Mesodermal cell (in vitro differentiated cells): ENCODE results near the gene TPST1.
"Not testable (repeated sequence)": the region's sequence is repeated elsewhere in the genome, so short reads cannot be mapped to it uniquely, and the experiment has no call there.

Experiments used
- H3K27ac ChIP-seq: 2 replicates; pipeline ENCODE4 v1.7.0; 2013; ENCODE audit warnings: mild to moderate bottlenecking, low read depth, low read length, moderate library complexity; ENCODE audit not compliant: severe bottlenecking
- H3K36me3 ChIP-seq: 2 replicates; pipeline ENCODE4 v1.7.1; 2013; ENCODE audit warnings: mild to moderate bottlenecking, low read length, moderate library complexity; ENCODE audit not compliant: control insufficient read depth, insufficient read depth
- H3K4me1 ChIP-seq: one replicate; pipeline ENCODE4 v1.7.1; 2013; ENCODE audit warnings: mild to moderate bottlenecking, low read length; ENCODE audit not compliant: insufficient read depth, control insufficient read depth, poor library complexity, severe bottlenecking
- H3K4me3 ChIP-seq: 2 replicates; pipeline ENCODE4 v1.7.0; 2013; ENCODE audit warnings: low read length, control low read depth, mild to moderate bottlenecking; ENCODE audit not compliant: insufficient read depth, poor library complexity, severe bottlenecking; ENCODE audit errors: extremely low read depth
- H3K9me3 ChIP-seq: 2 replicates; pipeline ENCODE4 v1.7.1; 2013; ENCODE audit warnings: mild to moderate bottlenecking, low read length, moderate library complexity; ENCODE audit not compliant: control insufficient read depth
- WGBS, 2 experiments: methylation state at CpG; one replicate each; pipeline ENCODE4 v1.1.5; 2013; ENCODE audit warnings: missing lambda C conversion rate in 2 of 2; ENCODE audit not compliant: insufficient coverage in 2 of 2; 5-methylcytosine and 5-hydroxymethylcytosine counted together

TPST1 gene

DNA sequence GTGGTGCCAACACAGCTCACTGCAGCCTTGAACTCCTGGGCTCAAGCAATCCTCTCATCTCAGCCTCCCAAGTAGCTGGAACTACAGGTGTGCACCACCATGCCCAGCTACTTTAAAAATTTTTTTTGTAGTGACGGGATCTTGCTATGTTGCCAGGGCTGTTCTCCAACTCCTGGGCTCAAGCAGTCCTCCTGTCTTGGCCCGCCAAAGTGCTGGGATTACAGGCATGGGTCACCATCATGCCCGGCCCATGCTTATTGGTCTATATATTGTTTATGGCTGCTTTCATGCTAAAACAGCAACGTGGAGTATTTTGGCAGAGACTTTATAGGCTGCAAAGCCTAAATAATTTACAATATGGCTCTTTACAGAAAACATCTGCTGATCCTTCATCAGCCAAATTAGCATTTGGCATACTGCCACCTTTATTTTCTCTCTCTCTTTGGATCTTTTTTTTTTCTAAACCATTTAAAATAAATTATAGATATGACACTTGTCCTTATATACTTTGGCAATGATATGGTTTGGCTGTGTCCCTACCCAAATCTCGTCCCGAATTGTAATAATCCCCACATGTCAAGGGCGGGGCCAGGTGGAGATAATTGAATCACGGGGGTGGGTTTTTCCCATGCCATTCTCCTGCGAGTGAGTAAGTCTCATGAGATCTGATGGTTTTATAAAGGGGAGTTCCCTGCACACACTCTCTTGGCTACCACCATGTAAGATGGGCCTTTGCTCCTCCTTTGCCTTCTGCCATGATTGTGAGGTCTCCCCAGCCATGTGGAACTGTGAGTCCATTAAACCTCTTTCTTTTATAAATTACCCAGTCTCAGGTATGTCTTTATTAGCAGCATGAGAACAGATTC, 32.4 kb upstream of the TPST1 start:
- not testable (repeated sequence) for H3K4me1 ChIP-seq, H3K4me3 ChIP-seq, H3K36me3 ChIP-seq, H3K9me3 ChIP-seq, H3K27ac ChIP-seq
- WGBS, 2 experiments: 93 to 100% methylated on average over 3 to 7 of the region's 9 CpGs

DNA sequence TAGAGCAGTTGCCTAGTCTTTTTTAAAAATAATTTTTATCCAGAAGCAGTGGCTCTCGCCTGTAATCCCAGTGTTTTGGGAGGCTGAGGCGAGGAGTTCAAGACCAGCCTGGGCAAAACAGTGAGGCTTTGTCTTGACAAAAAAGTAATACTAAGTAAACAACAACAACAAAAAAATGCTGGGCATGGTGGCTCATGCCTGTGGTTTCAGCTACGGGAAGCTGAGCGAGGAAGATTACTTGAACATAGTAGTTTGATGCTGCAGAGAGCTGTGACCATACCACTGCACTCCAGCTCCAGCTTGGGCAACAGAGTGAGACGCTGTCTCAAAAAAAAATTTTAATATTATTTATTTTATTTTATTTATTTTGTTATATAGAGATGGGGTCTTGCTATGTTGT, 31.3 kb upstream of the TPST1 start:
- Histone ChIP-seq H3K27ac (no peak overlapping the region), H3K4me1 (no peaks in the 10 kb centered on the region), H3K4me3 (no peak overlapping the region), H3K9me3 (peaks cover 6% of the 10 kb centered on the region), H3K36me3 (no peaks in the 10 kb centered on the region)
- WGBS, 2 experiments: 89 to 100% methylated on average over 3 of the region's 5 CpGs

DNA sequence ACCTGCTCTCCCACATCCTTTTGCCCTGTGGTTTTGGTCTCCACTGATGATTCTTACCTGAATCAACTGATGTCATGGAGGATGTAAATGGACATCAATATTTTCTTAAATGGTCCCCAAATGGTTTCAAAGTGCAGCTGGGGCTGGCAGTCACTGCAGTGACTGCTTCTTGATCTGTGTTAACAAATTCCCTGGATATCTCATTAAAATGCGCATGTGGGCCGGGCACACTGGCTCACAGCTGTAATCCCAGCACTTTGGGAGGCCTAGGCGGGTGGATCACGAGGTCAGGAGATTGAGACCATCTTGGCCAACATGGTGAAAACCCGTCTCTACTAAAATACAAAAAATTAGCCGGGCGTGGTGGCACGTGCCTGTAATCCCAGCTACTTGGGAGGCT, 30.1 kb upstream of the TPST1 start:
- H3K9me3 ChIP-seq, H3K27ac ChIP-seq: not testable (repeated sequence)
- WGBS, 2 experiments: 68 to 85% methylated on average over 7 to 8 of the region's 8 CpGs

DNA sequence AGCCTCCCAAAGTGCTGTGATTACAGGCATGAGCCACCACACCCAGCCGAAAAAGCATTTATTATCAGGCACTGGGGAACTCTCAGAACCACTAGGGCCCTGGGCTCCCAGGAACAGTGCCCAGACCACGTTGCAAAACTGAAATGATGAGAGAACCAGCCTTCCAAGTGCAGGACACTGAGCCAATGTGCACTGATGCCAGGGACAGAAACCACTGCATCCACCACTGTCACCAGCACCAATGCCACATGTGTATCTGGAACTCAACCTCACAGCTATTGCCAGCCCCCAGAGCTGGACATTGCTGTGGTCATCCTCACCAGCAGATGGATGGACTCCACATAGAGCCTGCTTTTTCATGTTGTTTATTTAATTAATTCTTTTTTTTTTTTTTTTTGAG, 28.2 kb upstream of the TPST1 start:
- H3K4me3 ChIP-seq: no peak overlapping the region
- WGBS, 2 experiments: 74 to 82% methylated on average over 2 of the region's 2 CpGs
- H3K36me3 ChIP-seq: no peaks in the 10 kb centered on the region
- H3K9me3 ChIP-seq: peaks cover 6% of the 10 kb centered on the region
- no peak overlapping the region for H3K27ac ChIP-seq
- H3K4me1 ChIP-seq: no peaks in the 10 kb centered on the region

More for the DNA sequence above, 30.1 kb upstream of the TPST1 start:
- H3K4me1 ChIP-seq, H3K36me3 ChIP-seq, H3K4me3 ChIP-seq: not testable (repeated sequence)

DNA sequence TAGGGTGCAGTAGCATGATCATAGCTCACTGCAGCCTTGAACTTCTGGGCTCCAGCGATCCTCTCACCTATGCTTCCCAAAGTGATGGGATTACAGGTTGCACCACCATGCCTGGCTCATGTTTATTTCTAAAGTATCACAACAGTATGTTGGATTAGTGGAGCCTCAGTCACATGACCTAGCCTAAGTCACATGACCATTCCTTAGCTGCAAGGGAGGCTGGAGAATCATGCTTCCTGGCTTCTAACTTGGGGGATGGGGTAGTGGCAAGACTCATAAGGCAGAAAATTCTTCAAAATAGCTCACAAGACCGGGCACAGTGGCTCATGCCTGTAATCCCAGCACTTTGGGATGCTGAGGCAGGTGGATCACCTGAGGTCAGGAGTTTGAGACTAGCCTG, 26.9 kb upstream of the TPST1 start:
- Histone ChIP-seq H3K9me3 (peaks cover 6% of the 10 kb centered on the region), H3K36me3 (no peaks in the 10 kb centered on the region), H3K4me3 (no peak overlapping the region), H3K4me1 (no peaks in the 10 kb centered on the region), H3K27ac (no peak overlapping the region)
- WGBS, 2 experiments: 92 to 94% methylated on average over 2 of the region's 2 CpGs

DNA sequence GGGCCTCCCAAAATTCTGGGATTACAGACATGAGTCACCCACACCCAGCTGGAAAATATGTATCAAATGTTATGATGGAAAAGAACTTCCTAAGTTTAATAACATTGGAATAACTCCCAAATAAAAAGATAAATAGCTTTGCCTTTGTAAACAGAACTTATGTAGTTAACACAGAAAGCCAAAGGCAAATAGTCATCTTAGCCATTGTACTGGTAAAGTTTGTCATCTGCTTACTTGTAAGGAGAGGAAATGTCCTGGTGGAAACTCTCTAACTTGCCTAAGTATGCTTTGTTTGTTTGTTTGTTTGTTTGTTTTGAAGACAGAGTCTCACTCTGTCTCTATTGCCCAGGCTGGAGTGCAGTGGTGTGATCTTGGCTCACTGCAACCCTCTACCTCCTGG, 23.8 kb upstream of the TPST1 start:
- Histone ChIP-seq H3K36me3 (no peaks in the 10 kb centered on the region), H3K27ac (no peak overlapping the region), H3K4me3 (no peak overlapping the region), H3K9me3 (peaks cover 6% of the 10 kb centered on the region), H3K4me1 (no peaks in the 10 kb centered on the region)

DNA sequence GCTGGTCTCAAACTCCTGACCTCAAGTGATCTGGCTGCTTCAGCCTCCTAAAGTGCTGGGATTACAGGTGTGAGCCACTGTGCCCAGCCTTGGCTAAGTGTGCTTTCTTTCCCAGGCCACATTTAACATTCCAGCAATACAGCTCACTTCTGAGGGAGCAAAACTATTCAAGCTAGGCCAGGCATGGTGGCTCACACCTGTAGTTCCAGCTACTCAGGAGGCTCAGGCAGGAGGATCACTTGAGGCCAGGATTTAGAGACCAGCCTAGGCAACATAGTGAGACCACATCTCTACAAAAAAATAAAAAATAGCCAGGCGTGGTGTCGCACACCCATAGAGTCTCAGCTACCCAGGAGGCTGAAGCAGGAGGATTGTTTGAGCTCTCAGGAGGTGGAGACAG, 23.3 kb upstream of the TPST1 start:
- no peak overlapping the region for H3K4me3 ChIP-seq
- 83 to 92% methylated on average over 1 to 2 of the region's 2 CpGs for WGBS, 2 experiments
- no peak overlapping the region for H3K27ac ChIP-seq

DNA sequence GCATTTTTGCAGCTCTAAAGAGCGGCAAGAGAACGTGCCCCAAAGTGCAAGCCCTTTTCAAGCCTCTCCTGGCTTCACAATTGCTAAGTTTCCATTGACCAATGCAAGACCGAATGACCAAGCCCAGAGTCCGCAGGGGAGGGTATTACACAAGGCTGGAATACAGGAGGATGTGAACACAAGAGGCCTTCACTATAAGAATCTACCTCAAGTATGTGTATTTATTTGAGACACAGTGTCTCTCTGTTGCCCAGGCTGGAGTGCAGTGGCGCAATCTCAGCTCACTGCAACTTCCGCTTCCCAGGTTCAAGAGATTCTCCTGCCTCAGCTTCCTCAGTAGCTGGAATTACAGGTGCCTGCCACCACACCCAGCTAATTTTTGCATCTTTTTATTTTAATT, 22.2 kb upstream of the TPST1 start:
- no peaks in the 10 kb centered on the region for H3K4me1 ChIP-seq
- H3K4me3 ChIP-seq: no peak overlapping the region
- no peak overlapping the region for H3K27ac ChIP-seq
- 92 to 93% methylated on average over 4 of the region's 6 CpGs for WGBS, 2 experiments
- peaks cover 6% of the 10 kb centered on the region for H3K9me3 ChIP-seq
- H3K36me3 ChIP-seq: no peaks in the 10 kb centered on the region

More for the DNA sequence above, 23.3 kb upstream of the TPST1 start:
- H3K9me3 ChIP-seq: peaks cover 6% of the 10 kb centered on the region
- H3K4me1 ChIP-seq: no peaks in the 10 kb centered on the region
- no peaks in the 10 kb centered on the region for H3K36me3 ChIP-seq

DNA sequence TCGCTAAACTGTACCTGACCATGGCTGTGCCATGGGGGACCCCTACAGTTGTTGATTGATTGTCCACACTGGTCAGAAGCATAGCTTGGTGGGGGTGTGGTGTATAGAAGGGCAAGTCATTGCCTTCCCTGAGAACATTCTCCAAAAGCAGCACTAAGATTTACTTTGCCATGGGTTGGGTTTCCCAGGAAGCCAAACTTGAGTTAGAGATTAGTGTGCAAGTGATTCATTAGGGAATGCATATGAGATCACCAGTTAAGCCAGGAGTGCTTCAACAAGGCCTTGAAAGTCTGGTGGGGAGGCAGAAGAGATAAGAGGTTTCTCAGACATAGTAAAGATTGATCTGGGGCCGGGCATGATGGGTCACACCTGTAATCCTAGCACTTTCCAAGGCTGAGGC, 21.4 kb upstream of the TPST1 start:
- no peaks in the 10 kb centered on the region for H3K9me3 ChIP-seq
- no peak overlapping the region for H3K4me3 ChIP-seq
- H3K27ac ChIP-seq: peak overlapping the region; percentile 72
- WGBS, 2 experiments: 93 to 100% methylated on average over 1 to 2 of the region's 2 CpGs
- H3K4me1 ChIP-seq: no peaks in the 10 kb centered on the region
- no peaks in the 10 kb centered on the region for H3K36me3 ChIP-seq

DNA sequence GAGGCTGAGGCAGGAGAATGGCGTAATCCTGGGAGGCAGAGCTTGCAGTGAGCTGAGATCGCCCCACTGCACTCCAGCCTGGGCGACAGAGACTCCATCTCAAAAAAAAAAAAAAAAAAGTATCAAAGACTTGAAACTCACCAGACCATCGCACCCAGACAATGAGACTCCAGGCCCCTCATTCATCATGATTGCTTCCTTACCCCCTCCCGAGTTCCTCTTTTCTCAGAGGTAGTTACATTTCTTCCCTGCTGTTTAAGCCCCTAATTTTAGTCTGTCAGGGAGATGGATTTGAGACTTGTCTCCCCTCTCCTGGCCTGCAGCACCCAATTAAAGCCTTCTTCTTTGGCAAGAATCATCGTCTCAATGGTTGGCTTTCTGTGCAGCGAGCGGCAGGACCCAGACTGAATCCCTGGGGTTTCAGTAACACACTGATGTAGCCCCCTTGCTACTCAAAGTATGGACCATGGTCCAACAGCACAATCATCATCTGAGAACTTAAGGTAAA, 19.4 kb upstream of the TPST1 start:
- Histone ChIP-seq H3K27ac (no peak overlapping the region), H3K4me1 (no peaks in the 10 kb centered on the region), H3K9me3 (no peaks in the 10 kb centered on the region), H3K4me3 (no peak overlapping the region), H3K36me3 (no peaks in the 10 kb centered on the region)
- 91 to 96% methylated on average over 3 to 7 of the region's 8 CpGs for WGBS, 2 experiments

DNA sequence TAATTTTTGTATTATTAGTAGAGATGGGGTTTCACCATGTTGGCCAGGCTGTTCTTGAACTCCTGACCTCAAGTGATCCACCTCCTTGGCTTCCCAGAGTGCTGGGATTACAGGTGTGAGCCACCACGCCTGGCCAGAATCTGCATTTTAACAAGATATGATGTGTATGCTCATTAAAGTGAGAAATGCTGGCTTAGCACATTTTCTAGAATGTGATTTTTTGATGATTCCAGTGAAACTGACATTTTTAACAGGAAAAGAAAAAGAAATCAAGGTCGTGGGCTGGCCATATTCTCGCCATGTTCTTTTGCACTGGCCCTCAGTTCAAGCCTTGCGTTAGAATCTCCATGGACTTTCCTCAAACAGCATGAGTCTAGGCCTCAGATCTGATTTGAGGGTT, 18.1 kb upstream of the TPST1 start:
- H3K4me3 ChIP-seq: no peak overlapping the region
- H3K9me3 ChIP-seq: no peaks in the 10 kb centered on the region
- WGBS, 2 experiments: 83 to 89% methylated on average over 2 to 4 of the region's 4 CpGs
- no peaks in the 10 kb centered on the region for H3K4me1 ChIP-seq
- H3K27ac ChIP-seq: no peak overlapping the region
- no peaks in the 10 kb centered on the region for H3K36me3 ChIP-seq
